Astrocyte of the cerebellum (primary cell): Measurements from ENCODE around the gene ADAMTS2.

Experiments
- DNase-seq: peaks from one replicate; pipeline ENCODE4 v3.0.0-alpha.2; 2011; ENCODE audit warnings: low read depth
- H3K4me3 ChIP-seq: 2 replicates; pipeline ENCODE4 v1.5.1; 2011; ENCODE audit warnings: mild to moderate bottlenecking, low read depth, low read length, moderate library complexity
- CTCF ChIP-seq: IDR thresholded peaks from 2 replicates; pipeline ENCODE4 v1.5.1; 2012; ENCODE audit warnings: low read length, low read depth, moderate library complexity, mild to moderate bottlenecking; ENCODE audit errors: missing control alignments
- in situ Hi-C: cut with HindIII; loops from 2 replicates; pipeline ENCODE4 v1.10.0; 2017; ENCODE audit warnings: low sequenced_read_pairs

Gene ADAMTS2

GRCh38 chr5:179190851-179191505 is 154.3 kb downstream of the ADAMTS2 start:
- in situ Hi-C loops: no loop called here
- no peak for DNase-seq
- TF ChIP-seq CTCF: no peak
- no peak overlapping the region for H3K4me3 ChIP-seq

- no peak overlapping the region for H3K4me3 ChIP-seq
- no peak for TF ChIP-seq CTCF
- in situ Hi-C loops: loop anchor here (5.0 kb wide), 1 partner anchor 44 kb away; no protein-coding TSS in a partner anchor
- no peak for DNase-seq
Measured at GRCh38 chr5:179188636-179189035, 156.6 kb downstream of the ADAMTS2 start.

- in situ Hi-C loops: loop anchor here (5.0 kb wide), 1 partner anchor 44 kb away; no protein-coding TSS in a partner anchor
Measured at GRCh38 chr5:179187681-179188575, 157.3 kb downstream of the ADAMTS2 start.

GRCh38 chr5:179187229-179187678 is 158.0 kb downstream of the ADAMTS2 start:
- in situ Hi-C loops: loop anchor here (5.0 kb wide), 1 partner anchor 45 kb away; no protein-coding TSS in a partner anchor
- DNase-seq: no peak
- H3K4me3 ChIP-seq: no peak overlapping the region
- TF ChIP-seq CTCF: peak; percentile 29

More at GRCh38 chr5:179187681-179188575, 157.3 kb downstream of the ADAMTS2 start:
- TF ChIP-seq CTCF: no peak
- peak; percentile 26 for DNase-seq
- H3K4me3 ChIP-seq: no peak overlapping the region

- TF ChIP-seq CTCF: no peak
- in situ Hi-C loops: loop anchor here (5.0 kb wide), 1 partner anchor 46 kb away; no protein-coding TSS in a partner anchor
- H3K4me3 ChIP-seq: no peak overlapping the region
- no peak for DNase-seq
Measured at GRCh38 chr5:179186801-179187200, 158.5 kb downstream of the ADAMTS2 start.

- no peak for DNase-seq
- in situ Hi-C loops: loop anchor here (5.0 kb wide), 1 partner anchor 46 kb away; no protein-coding TSS in a partner anchor
- no peak overlapping the region for H3K4me3 ChIP-seq
- TF ChIP-seq CTCF: no peak
Measured at GRCh38 chr5:179185941-179186411, 159.3 kb downstream of the ADAMTS2 start.
